ENCODE data around the gene CCDC148. TPM values are rescaled to one million over a fixed set of nuclear protein-coding genes. Genes with fewer than 3 reads are reported as not detected.

CCDC148 gene
- total and polyA plus RNA-seq, 4 donors: 0.02 to 0.42 (median 0.31) TPM

GRCh38 chr2:158458617-158458920 lies 2.0 kb upstream of the CCDC148 start:
- WGBS: 14% methylated on average over 9 of the region's 9 CpGs
- H3K4me1 ChIP-seq (ENCODE audit: control insufficient read depth in 4 of 4, insufficient read depth in 4 of 4, low read length in 3 of 4): peaks cover 0 to 36% (median 34%) of the 10 kb centered on the region in 4 donors
- TF ChIP-seq EGR1 (IDR thresholded peaks at IDR 0.05; ENCODE audit: low read depth in 2 of 2): no peak
- TF ChIP-seq NR2F2 (IDR thresholded peaks at IDR 0.05): no peak
- TF ChIP-seq REST (IDR thresholded peaks at IDR 0.05): no peak
- no peak for TF ChIP-seq CTCF (IDR thresholded peaks at IDR 0.05; ENCODE audit: low read depth, low read length, missing input control)
- TF ChIP-seq SP1 (IDR thresholded peaks at IDR 0.05): no peak
- no peak for TF ChIP-seq TAF1 (conservative IDR thresholded peaks at IDR 0.05)
- TF ChIP-seq HNF4A (conservative IDR thresholded peaks at IDR 0.05): no peak
- no peak for TF ChIP-seq FOXA2 (IDR thresholded peaks at IDR 0.05)
- no peak for TF ChIP-seq MAX (IDR thresholded peaks at IDR 0.05)
- no peak for TF ChIP-seq FOXA1 (IDR thresholded peaks at IDR 0.05)
- peak overlapping the region in 1 of 2 donors; percentile 39 for H3K9ac ChIP-seq (ENCODE audit: low read depth in 1 of 2, low read length in 2 of 2)
- peak overlapping the region in 1 of 2 donors; percentile 92 for H3K27ac ChIP-seq (ENCODE audit: low read depth in 1 of 2, low read length in 2 of 2)
- no peaks in the 10 kb centered on the region for H3K9me3 ChIP-seq (ENCODE audit: control insufficient read depth in 4 of 4, low read length in 3 of 4)
- no peaks in the 10 kb centered on the region for H3K36me3 ChIP-seq (ENCODE audit: control insufficient read depth in 4 of 4, insufficient read depth in 3 of 4, low read depth in 1 of 4, low read length in 3 of 4)
- DNase-seq (ENCODE audit: low spot score): no peak
- peak overlapping the region; percentile 74 to 91 (median 79) for H3K4me3 ChIP-seq (ENCODE audit: low read depth in 1 of 3, low read length in 3 of 3)
- no peaks in the 10 kb centered on the region for H3K27me3 ChIP-seq (ENCODE audit: control insufficient read depth in 4 of 4, insufficient read depth in 4 of 4, low read length in 3 of 4)

- DNase-seq (ENCODE audit: low spot score): peak; percentile 77
- WGBS: under 1% methylated on average over 61 of the region's 61 CpGs
- H3K4me1 ChIP-seq (ENCODE audit: control insufficient read depth in 4 of 4, insufficient read depth in 4 of 4, low read length in 3 of 4): peaks cover 0 to 36% (median 34%) of the 10 kb centered on the region in 4 donors
- TF ChIP-seq JUND (IDR thresholded peaks at IDR 0.05) (no peak), MAX (IDR thresholded peaks at IDR 0.05) (peak; percentile 49), SP1 (IDR thresholded peaks at IDR 0.05) (peak; percentile 93), YY1 (IDR thresholded peaks at IDR 0.05) (peak; percentile 74), ATF3 (IDR thresholded peaks at IDR 0.05) (no peak), HNF4A (conservative IDR thresholded peaks at IDR 0.05) (peak; percentile 92 to 93), HNF4G (IDR thresholded peaks at IDR 0.05) (peak; percentile 90), ZBTB33 (IDR thresholded peaks at IDR 0.05) (no peak), RAD21 (IDR thresholded peaks at IDR 0.05) (peak; percentile 60 to 62), REST (IDR thresholded peaks at IDR 0.05) (peak; percentile 32), CTCF (IDR thresholded peaks at IDR 0.05; ENCODE audit: low read depth, low read length, missing input control) (peak; percentile 28)
Observed at GRCh38 chr2:158457826-158458616, 1.5 kb upstream of the CCDC148 start.

More at GRCh38 chr2:158457826-158458616, 1.5 kb upstream of the CCDC148 start:
- Histone ChIP-seq H3K27me3 (ENCODE audit: control insufficient read depth in 4 of 4, insufficient read depth in 4 of 4, low read length in 3 of 4) (no peaks in the 10 kb centered on the region), H3K27ac (ENCODE audit: low read depth in 1 of 2, low read length in 2 of 2) (peak overlapping the region; percentile 92 to 96), H3K9me3 (ENCODE audit: control insufficient read depth in 4 of 4, low read length in 3 of 4) (no peaks in the 10 kb centered on the region), H3K4me3 (ENCODE audit: low read depth in 1 of 3, low read length in 3 of 3) (peak overlapping the region; percentile 74 to 91 (median 79)), H3K9ac (ENCODE audit: low read depth in 1 of 2, low read length in 2 of 2) (peak overlapping the region; percentile 10 to 27), H3K36me3 (ENCODE audit: control insufficient read depth in 4 of 4, insufficient read depth in 3 of 4, low read depth in 1 of 4, low read length in 3 of 4) (no peaks in the 10 kb centered on the region)
